NOMO-1 (cell line): ENCODE results near the gene VWA5B2.

Experiments used
- DNase-seq, 2 experiments: peaks; one replicate each; lab custom pipeline; 2025; ENCODE audit not compliant: unreplicated experiment in 2 of 2; lab: John Stamatoyannopoulos, UW

Gene VWA5B2

GRCh38 chr3:184272269-184272668, 42.9 kb downstream of the VWA5B2 start:
- no peak for DNase-seq

- no peak for DNase-seq
Measured at GRCh38 chr3:184275381-184275701, 46.0 kb downstream of the VWA5B2 start.

- no peak for DNase-seq
Measured at GRCh38 chr3:184275961-184276910, 46.9 kb downstream of the VWA5B2 start, which contains the start of gene ECE2. TSS of gene ECE2 (plus strand) at chr3:184276022. CDS start at chr3:184276154, 132 bp downstream.

GRCh38 chr3:184277366-184277765, 48.0 kb downstream of the VWA5B2 start:
- no peak for DNase-seq

GRCh38 chr3:184282941-184283340, 53.6 kb downstream of the VWA5B2 start:
- DNase-seq = no peak

GRCh38 chr3:184283681-184284080, 54.3 kb downstream of the VWA5B2 start:
- DNase-seq = no peak

GRCh38 chr3:184284696-184285095, 55.3 kb downstream of the VWA5B2 start:
- peak; percentile 64 to 66 for DNase-seq

GRCh38 chr3:184289426-184289938, 60.1 kb downstream of the VWA5B2 start:
- DNase-seq = peak; percentile 58 to 79

GRCh38 chr3:184290331-184290730, 60.9 kb downstream of the VWA5B2 start:
- no peak for DNase-seq

- no peak for DNase-seq
Measured at GRCh38 chr3:184291044-184291737, 61.8 kb downstream of the VWA5B2 start.
